Activated naive CD8-positive, alpha-beta T cell treated with anti-CD3 and anti-CD28 coated beads for 36 hours (primary cell): ENCODE results near the gene NEMP1. TPM values are rescaled to one million over a fixed set of nuclear protein-coding genes. Genes with fewer than 3 reads are reported as not detected.

Source experiments
- DNase-seq: peaks from one replicate; pipeline ENCODE4 v3.0.0; 2021
- H3K27ac Mint-ChIP-seq: one replicate; pipeline ENCODE4 v1.8.0; 2022; ENCODE audit warnings: mild to moderate bottlenecking, moderate library complexity, mixed read lengths
- H3K27me3 Mint-ChIP-seq: one replicate; pipeline ENCODE4 v1.8.0; 2022; ENCODE audit warnings: mild to moderate bottlenecking, mixed read lengths
- H3K36me3 Mint-ChIP-seq: one replicate; pipeline ENCODE4 v1.8.0; 2021; ENCODE audit warnings: mild to moderate bottlenecking, mixed read lengths
- H3K4me1 Mint-ChIP-seq: one replicate; pipeline ENCODE4 v1.8.0; 2021; ENCODE audit warnings: mixed read lengths
- H3K4me3 Mint-ChIP-seq: one replicate; pipeline ENCODE4 v1.8.0; 2022; ENCODE audit warnings: mild to moderate bottlenecking, moderate library complexity, mixed read lengths
- H3K9me3 Mint-ChIP-seq: one replicate; pipeline ENCODE4 v1.8.0; 2022; ENCODE audit warnings: mixed read lengths
- total RNA-seq, 2 experiments: library from RNA; stranded (reverse); gene quantifications; one replicate each; pipeline ENCODE4 v1.2.3, GENCODE V29; 2021

NEMP1 gene
- total RNA-seq, 2 experiments from 2014 or later: 50.5 to 51.2 TPM

GRCh38 chr12:57097554-57097835, 18.9 kb upstream of the NEMP1 start:
- DNase-seq: no peak
- Mint-ChIP-seq H3K9me3 (no peaks in the 10 kb centered on the region), H3K4me3 (no peak overlapping the region), H3K27me3 (no peaks in the 10 kb centered on the region), H3K4me1 (peaks cover 57% of the 10 kb centered on the region), H3K27ac (no peak overlapping the region), H3K36me3 (peaks cover 48% of the 10 kb centered on the region)

GRCh38 chr12:57096748-57097553, 18.4 kb upstream of the NEMP1 start:
- no peaks in the 10 kb centered on the region for H3K9me3 Mint-ChIP-seq
- no peaks in the 10 kb centered on the region for H3K27me3 Mint-ChIP-seq
- no peak for DNase-seq
- H3K36me3 Mint-ChIP-seq: peaks cover 48% of the 10 kb centered on the region
- H3K4me3 Mint-ChIP-seq: no peak overlapping the region
- peaks cover 57% of the 10 kb centered on the region for H3K4me1 Mint-ChIP-seq
- H3K27ac Mint-ChIP-seq: peak overlapping the region; percentile 92

GRCh38 chr12:57096099-57096572, 17.5 kb upstream of the NEMP1 start:
- H3K36me3 Mint-ChIP-seq: peaks cover 47% of the 10 kb centered on the region
- DNase-seq: no peak
- peaks cover 58% of the 10 kb centered on the region for H3K4me1 Mint-ChIP-seq
- H3K9me3 Mint-ChIP-seq: no peaks in the 10 kb centered on the region
- H3K27ac Mint-ChIP-seq: peak overlapping the region; percentile 92
- no peaks in the 10 kb centered on the region for H3K27me3 Mint-ChIP-seq
- H3K4me3 Mint-ChIP-seq: no peak overlapping the region

GRCh38 chr12:57095440-57095839, 16.8 kb upstream of the NEMP1 start:
- no peak overlapping the region for H3K4me3 Mint-ChIP-seq
- DNase-seq: no peak
- peak overlapping the region; percentile 92 for H3K27ac Mint-ChIP-seq
- peaks cover 65% of the 10 kb centered on the region for H3K4me1 Mint-ChIP-seq
- no peaks in the 10 kb centered on the region for H3K9me3 Mint-ChIP-seq
- H3K36me3 Mint-ChIP-seq: peaks cover 54% of the 10 kb centered on the region
- no peaks in the 10 kb centered on the region for H3K27me3 Mint-ChIP-seq

- no peak for DNase-seq
- Mint-ChIP-seq H3K4me3 (no peak overlapping the region), H3K4me1 (peaks cover 61% of the 10 kb centered on the region), H3K9me3 (no peaks in the 10 kb centered on the region), H3K36me3 (peaks cover 56% of the 10 kb centered on the region), H3K27ac (peak overlapping the region; percentile 92), H3K27me3 (no peaks in the 10 kb centered on the region)
Measured at GRCh38 chr12:57094208-57095160, 15.9 kb upstream of the NEMP1 start.

- Mint-ChIP-seq H3K4me3 (peak overlapping the region; percentile 97), H3K4me1 (peaks cover 55% of the 10 kb centered on the region), H3K9me3 (no peaks in the 10 kb centered on the region), H3K36me3 (peaks cover 52% of the 10 kb centered on the region), H3K27ac (peak overlapping the region; percentile 92), H3K27me3 (no peaks in the 10 kb centered on the region)
- DNase-seq: peak; percentile 73
Measured at GRCh38 chr12:57093415-57094207, 15.0 kb upstream of the NEMP1 start.

- Mint-ChIP-seq H3K9me3 (no peaks in the 10 kb centered on the region), H3K27me3 (no peaks in the 10 kb centered on the region), H3K27ac (peak overlapping the region; percentile 92), H3K36me3 (peaks cover 52% of the 10 kb centered on the region), H3K4me3 (peak overlapping the region; percentile 97), H3K4me1 (peaks cover 55% of the 10 kb centered on the region)
- no peak for DNase-seq
Measured at GRCh38 chr12:57092876-57093414, 14.4 kb upstream of the NEMP1 start.

GRCh38 chr12:57092529-57092862, 13.9 kb upstream of the NEMP1 start:
- no peak for DNase-seq
- no peaks in the 10 kb centered on the region for H3K9me3 Mint-ChIP-seq
- H3K27ac Mint-ChIP-seq: peak overlapping the region; percentile 92
- H3K27me3 Mint-ChIP-seq: no peaks in the 10 kb centered on the region
- peak overlapping the region; percentile 97 for H3K4me3 Mint-ChIP-seq
- H3K4me1 Mint-ChIP-seq: peaks cover 55% of the 10 kb centered on the region
- H3K36me3 Mint-ChIP-seq: peaks cover 52% of the 10 kb centered on the region

GRCh38 chr12:57091638-57092528, 13.3 kb upstream of the NEMP1 start:
- H3K27me3 Mint-ChIP-seq: no peaks in the 10 kb centered on the region
- no peak for DNase-seq
- H3K27ac Mint-ChIP-seq: peak overlapping the region; percentile 92
- no peaks in the 10 kb centered on the region for H3K9me3 Mint-ChIP-seq
- H3K4me1 Mint-ChIP-seq: peaks cover 52% of the 10 kb centered on the region
- peaks cover 48% of the 10 kb centered on the region for H3K36me3 Mint-ChIP-seq
- peak overlapping the region; percentile 97 for H3K4me3 Mint-ChIP-seq

GRCh38 chr12:57090924-57091637, 12.5 kb upstream of the NEMP1 start:
- peaks cover 54% of the 10 kb centered on the region for H3K4me1 Mint-ChIP-seq
- H3K27me3 Mint-ChIP-seq: no peaks in the 10 kb centered on the region
- peak overlapping the region; percentile 79 for H3K27ac Mint-ChIP-seq
- H3K9me3 Mint-ChIP-seq: no peaks in the 10 kb centered on the region
- peaks cover 41% of the 10 kb centered on the region for H3K36me3 Mint-ChIP-seq
- DNase-seq: no peak
- H3K4me3 Mint-ChIP-seq: peak overlapping the region; percentile 97

GRCh38 chr12:57090490-57090889, 11.9 kb upstream of the NEMP1 start:
- no peak for DNase-seq
- H3K9me3 Mint-ChIP-seq: no peaks in the 10 kb centered on the region
- H3K4me3 Mint-ChIP-seq: peak overlapping the region; percentile 97
- peaks cover 57% of the 10 kb centered on the region for H3K4me1 Mint-ChIP-seq
- H3K27me3 Mint-ChIP-seq: no peaks in the 10 kb centered on the region
- H3K27ac Mint-ChIP-seq: peak overlapping the region; percentile 79
- H3K36me3 Mint-ChIP-seq: peaks cover 39% of the 10 kb centered on the region

GRCh38 chr12:57089271-57090245, 11.0 kb upstream of the NEMP1 start:
- Mint-ChIP-seq H3K36me3 (peaks cover 42% of the 10 kb centered on the region), H3K4me3 (peak overlapping the region; percentile 97), H3K27ac (peak overlapping the region; percentile 87), H3K9me3 (no peaks in the 10 kb centered on the region), H3K4me1 (peaks cover 58% of the 10 kb centered on the region), H3K27me3 (no peaks in the 10 kb centered on the region)
- peak; percentile 70 for DNase-seq
